Endothelial cell of umbilical vein (primary cell): ENCODE measurements around the gene ABHD8.

Source experiments
- CTCF ChIP-seq, 2 donors: IDR thresholded peaks; 1 replicate in 1 of 2; 2 replicates in 1 of 2; pipeline ENCODE4 v1.5.1; 2011; ENCODE audit warnings: low read length in 2 of 2, mild to moderate bottlenecking in 2 of 2, moderate library complexity in 2 of 2, control low read depth in 1 of 2, inconsistent platforms in 1 of 2, low read depth in 1 of 2; ENCODE audit not compliant: insufficient read depth in 1 of 2; ENCODE audit errors: extremely low read depth in 1 of 2
- EZH2 ChIP-seq: IDR thresholded peaks from 2 replicates; pipeline ENCODE4 v1.6.1; 2012; ENCODE audit warnings: borderline replicate concordance, low read depth, mild to moderate bottlenecking, moderate library complexity, low read length, inconsistent platforms; ENCODE audit not compliant: severe bottlenecking
- FOS ChIP-seq: IDR thresholded peaks from 2 replicates; pipeline ENCODE4 v1.6.1; 2011; ENCODE audit warnings: mild to moderate bottlenecking, low read length, moderate library complexity, borderline replicate concordance; ENCODE audit not compliant: insufficient read depth
- GATA2 ChIP-seq: IDR thresholded peaks from 2 replicates; pipeline ENCODE4 v1.7.0; 2011; ENCODE audit warnings: low read depth, mild to moderate bottlenecking, moderate library complexity, mixed read lengths, low read length; ENCODE audit not compliant: insufficient read length, insufficient read depth
- JUN ChIP-seq: IDR thresholded peaks from 2 replicates; pipeline ENCODE4 v1.6.1; 2011; ENCODE audit warnings: borderline replicate concordance, low read depth; ENCODE audit not compliant: insufficient read length, insufficient read depth
- MAX ChIP-seq: IDR thresholded peaks from 2 replicates; pipeline ENCODE4 v1.6.1; 2011; ENCODE audit not compliant: insufficient read depth, insufficient read length
- MYC ChIP-seq: IDR thresholded peaks from one replicate; pipeline ENCODE4 v1.6.1; 2011; ENCODE audit warnings: mild to moderate bottlenecking, low read depth, low read length
- POLR2A ChIP-seq: IDR thresholded peaks from 2 replicates; pipeline ENCODE4 v1.6.1; 2012; ENCODE audit warnings: low read depth, mild to moderate bottlenecking, control low read depth, low read length
- POLR2AphosphoS5 ChIP-seq: IDR thresholded peaks from 2 replicates; pipeline ENCODE4 v1.6.1; 2012; ENCODE audit warnings: low read depth, mild to moderate bottlenecking, control low read depth, low read length, moderate library complexity; ENCODE audit not compliant: insufficient read depth

GRCh38 chr19:17260842-17261325 lies 42.3 kb downstream of the ABHD8 start:
- TF ChIP-seq CTCF (IDR thresholded peaks at IDR 0.05; ENCODE audit: extremely low read depth in 1 of 2, insufficient read depth in 1 of 2, low read depth in 1 of 2, low read length in 2 of 2) (peak; percentile 93 to 97), EZH2 (no peak), FOS (no peak), MAX (no peak), POLR2AphosphoS5 (no peak), POLR2A (no peak), JUN (no peak), MYC (no peak), GATA2 (no peak)
